Astrocyte of the cerebellum (primary cell): Measurements from ENCODE around the gene AP5Z1.

Experiments used
- DNase-seq: peaks from one replicate; pipeline ENCODE4 v3.0.0-alpha.2; 2011; ENCODE audit warnings: low read depth
- H3K4me3 ChIP-seq: 2 replicates; pipeline ENCODE4 v1.5.1; 2011; ENCODE audit warnings: mild to moderate bottlenecking, low read depth, low read length, moderate library complexity
- CTCF ChIP-seq: IDR thresholded peaks from 2 replicates; pipeline ENCODE4 v1.5.1; 2012; ENCODE audit warnings: low read length, low read depth, moderate library complexity, mild to moderate bottlenecking; ENCODE audit errors: missing control alignments
- in situ Hi-C: cut with HindIII; loops from 2 replicates; pipeline ENCODE4 v1.10.0; 2017; ENCODE audit warnings: low sequenced_read_pairs

The AP5Z1 gene

GRCh38 chr7:4781366-4782069, 6.1 kb downstream of the AP5Z1 start:
- H3K4me3 ChIP-seq: no peak overlapping the region
- DNase-seq: no peak
- no peak for TF ChIP-seq CTCF
- in situ Hi-C loops: no loop called here

- no peak for TF ChIP-seq CTCF
- in situ Hi-C loops: no loop called here
- DNase-seq: no peak
- no peak overlapping the region for H3K4me3 ChIP-seq
These were observed 7.2 kb downstream of the AP5Z1 start for GRCh38 chr7:4782333-4783291.

GRCh38 chr7:4783292-4783652, 7.8 kb downstream of the AP5Z1 start:
- DNase-seq: no peak
- TF ChIP-seq CTCF: no peak
- H3K4me3 ChIP-seq: no peak overlapping the region
- in situ Hi-C loops: no loop called here

- TF ChIP-seq CTCF: no peak
- DNase-seq: no peak
- in situ Hi-C loops: no loop called here
- H3K4me3 ChIP-seq: no peak overlapping the region
These were observed 8.4 kb downstream of the AP5Z1 start for GRCh38 chr7:4783762-4784351.

- in situ Hi-C loops: no loop called here
- no peak for DNase-seq
- no peak overlapping the region for H3K4me3 ChIP-seq
- TF ChIP-seq CTCF: no peak
These were observed 9.4 kb downstream of the AP5Z1 start for GRCh38 chr7:4784799-4785198.

GRCh38 chr7:4785371-4785770, 9.9 kb downstream of the AP5Z1 start:
- DNase-seq: no peak
- in situ Hi-C loops: no loop called here
- TF ChIP-seq CTCF: no peak
- H3K4me3 ChIP-seq: no peak overlapping the region
